ENCODE measurements around the gene ITGB4.

Gene ITGB4

GRCh38 chr17:75731716-75732498, 10.6 kb downstream of the ITGB4 start:
- DNase-seq = no peak

GRCh38 chr17:75733471-75733870, 12.2 kb downstream of the ITGB4 start:
- DNase-seq = no peak

GRCh38 chr17:75734674-75735294, 13.5 kb downstream of the ITGB4 start:
- DNase-seq = no peak

- DNase-seq = no peak
Measured at GRCh38 chr17:75736173-75736835, 15.0 kb downstream of the ITGB4 start.

- DNase-seq = no peak
Measured at GRCh38 chr17:75737133-75737962, 16.1 kb downstream of the ITGB4 start.

- peak; percentile 53 for DNase-seq
Measured at GRCh38 chr17:75738218-75738802, 17.1 kb downstream of the ITGB4 start.

GRCh38 chr17:75739174-75739573, 17.9 kb downstream of the ITGB4 start:
- no peak for DNase-seq

- DNase-seq = no peak
Measured at GRCh38 chr17:75739801-75740200, 18.5 kb downstream of the ITGB4 start.

- no peak for DNase-seq
Measured at GRCh38 chr17:75740215-75740614, 19.0 kb downstream of the ITGB4 start.

- no peak for DNase-seq
Measured at GRCh38 chr17:75740631-75741077, 19.4 kb downstream of the ITGB4 start.

GRCh38 chr17:75742337-75742736, 21.1 kb downstream of the ITGB4 start:
- no peak for DNase-seq

GRCh38 chr17:75743625-75744206, 22.5 kb downstream of the ITGB4 start:
- no peak for DNase-seq

GRCh38 chr17:75748706-75749105, 27.4 kb downstream of the ITGB4 start:
- DNase-seq = no peak

- DNase-seq = peak; percentile 64
Measured at GRCh38 chr17:75749545-75750389, 28.5 kb downstream of the ITGB4 start.

- no peak for DNase-seq
Measured at GRCh38 chr17:75750661-75751423, 29.6 kb downstream of the ITGB4 start.

- DNase-seq = no peak
Measured at GRCh38 chr17:75751676-75752404, 30.6 kb downstream of the ITGB4 start.

- DNase-seq = no peak
Measured at GRCh38 chr17:75752405-75752709, 31.1 kb downstream of the ITGB4 start.

- DNase-seq = no peak
Measured at GRCh38 chr17:75752802-75753513, 31.7 kb downstream of the ITGB4 start.

Data from fibroblast of skin of back (primary cell).